ENCODE results near the gene ABCC6.
"Not testable (repeated sequence)": the region's sequence is repeated elsewhere in the genome, so short reads cannot be mapped to it uniquely, and the experiment has no call there.

- not testable (repeated sequence) for TF ChIP-seq CTCF (IDR thresholded peaks at IDR 0.05); ZBTB33 (IDR thresholded peaks at IDR 0.05; ENCODE audit: borderline replicate concordance, low read depth); EZH2phosphoT487 (IDR thresholded peaks at IDR 0.05; ENCODE audit: borderline replicate concordance, low read depth); POLR2AphosphoS5 (IDR thresholded peaks at IDR 0.05; ENCODE audit: low read depth, low read length); MAX (IDR thresholded peaks at IDR 0.05; ENCODE audit: low read depth); EP300 (IDR thresholded peaks at IDR 0.05; ENCODE audit: borderline replicate concordance in 1 of 2, low read depth in 1 of 2, low read length in 1 of 2)
Observed at GRCh38 chr16:16262954-16263555, 39.8 kb upstream of the ABCC6 start.

All from SK-N-SH (cell line).